OCI-LY7 (cell line): ENCODE data around the gene CCL27. TPM values are rescaled to one million over a fixed set of nuclear protein-coding genes. Genes with fewer than 3 reads are reported as not detected.

Experiments
- BruUV-seq: library from RNA; stranded (reverse); fragments of 400-500 nt; replicated peaks from 2 replicates; lab custom pipeline; 2021; lab: Mats Ljungman, UMichigan
- CTCF ChIA-PET: fragments of 300-600 bp; sonication (Branson Sonifier 250); formaldehyde crosslinking; loops from one replicate; lab custom pipeline; 2022; ENCODE audit warnings: antibody characterized with exemption; ENCODE audit not compliant: unreplicated experiment; lab: Charles Lee
- POLR2A ChIA-PET: fragments of 300-600 bp; sonication (Branson Sonifier 250); formaldehyde crosslinking; loops from one replicate; lab custom pipeline; 2022; ENCODE audit warnings: antibody characterized with exemption; lab: Charles Lee
- DNase-seq: peaks from one replicate; pipeline ENCODE4 v3.0.0-alpha.2; 2015; ENCODE audit warnings: low spot score
- H2AFZ ChIP-seq: fragments of 200-600 bp; sonication (generic), shearing (Covaris generic); 2 replicates; pipeline ENCODE4 v1.6.1; 2014; ENCODE audit warnings: mild to moderate bottlenecking, antibody characterized with exemption, low read length, moderate library complexity
- H3K27ac ChIP-seq: fragments of 200-600 bp; sonication (generic); 2 replicates; pipeline ENCODE4 v1.5.1; 2014; ENCODE audit warnings: mixed run types, low read depth, mild to moderate bottlenecking, moderate library complexity, low read length, inconsistent platforms; ENCODE audit not compliant: poor library complexity, severe bottlenecking
- H3K36me3 ChIP-seq: fragments of 200-600 bp; sonication (generic); 2 replicates; pipeline ENCODE4 v1.6.1; 2014; ENCODE audit warnings: mild to moderate bottlenecking, antibody characterized with exemption, low read length, moderate library complexity, mixed read lengths; ENCODE audit not compliant: insufficient read depth
- H3K4me1 ChIP-seq: fragments of 200-600 bp; sonication (generic); 2 replicates; pipeline ENCODE4 v1.5.1; 2014; ENCODE audit warnings: mild to moderate bottlenecking, low read length; ENCODE audit not compliant: insufficient read depth, poor library complexity, severe bottlenecking
- H3K4me2 ChIP-seq: fragments of 200-600 bp; sonication (generic); 2 replicates; pipeline ENCODE4 v1.6.1; 2014; ENCODE audit warnings: mild to moderate bottlenecking, low read length
- H3K4me3 ChIP-seq: fragments of 200-600 bp; sonication (generic); 2 replicates; pipeline ENCODE4 v1.5.1; 2014; ENCODE audit warnings: mild to moderate bottlenecking, low read depth, low read length; ENCODE audit not compliant: poor library complexity, severe bottlenecking
- H3K79me2 ChIP-seq: fragments of 200-600 bp; sonication (generic); 2 replicates; pipeline ENCODE4 v1.6.1; 2016; ENCODE audit warnings: low read depth, mild to moderate bottlenecking, low read length, moderate library complexity, mixed read lengths; ENCODE audit not compliant: insufficient read depth
- H3K9me2 ChIP-seq: fragments of 200-600 bp; sonication (generic); 2 replicates; pipeline ENCODE4 v1.6.1; 2016; ENCODE audit warnings: mild to moderate bottlenecking, low read length, mixed read lengths; ENCODE audit not compliant: insufficient read depth
- H3K9me3 ChIP-seq: fragments of 200-600 bp; sonication (generic); 2 replicates; pipeline ENCODE4 v1.6.1; 2014; ENCODE audit warnings: mild to moderate bottlenecking, mixed run types, low read length, mixed read lengths
- H4K20me1 ChIP-seq: fragments of 200-600 bp; sonication (generic); 2 replicates; pipeline ENCODE4 v1.6.1; 2014; ENCODE audit warnings: mild to moderate bottlenecking, antibody characterized with exemption, low read length, moderate library complexity, mixed read lengths; ENCODE audit not compliant: insufficient read depth
- EZH2phosphoT487 ChIP-seq: fragments of 200-600 bp; sonication (generic); IDR thresholded peaks from 2 replicates; pipeline ENCODE4 v1.6.1; 2018; ENCODE audit warnings: low read depth, borderline replicate concordance, mild to moderate bottlenecking, mixed run types, antibody characterized with exemption, low read length, moderate library complexity, mixed read lengths
- intact Hi-C: fragments of 100-400 bp; cut with micrococcal nuclease; formaldehyde crosslinking; loops from one replicate; pipeline ENCODE4 v1.10.0; 2022; ENCODE audit not compliant: unreplicated experiment
- total RNA-seq, 2 experiments: library from RNA; depleted of rRNA in 1 of 2; stranded (reverse); fragments of >200 nt in 1 of 2; shearing (Covaris generic) in 1 of 2; gene quantifications; 2 replicates each; pipeline ENCODE4 v1.2.3, GENCODE V29; 2014 to 2022
- TF ChIP-seq, protein P1 (sequence below): fragments of 200-600 bp; sonication (generic); conservative IDR thresholded peaks from 2 replicates; pipeline ENCODE4 v1.5.1; 2014; ENCODE audit warnings: mild to moderate bottlenecking, antibody characterized with exemption, low read length, moderate library complexity, mixed read lengths

CCL27 gene
- total RNA-seq, 2 experiments from 2014 or later = 0.42 TPM; not detected in 1

- no peak for TF ChIP-seq EZH2phosphoT487
- TF ChIP-seq, protein P1, sequence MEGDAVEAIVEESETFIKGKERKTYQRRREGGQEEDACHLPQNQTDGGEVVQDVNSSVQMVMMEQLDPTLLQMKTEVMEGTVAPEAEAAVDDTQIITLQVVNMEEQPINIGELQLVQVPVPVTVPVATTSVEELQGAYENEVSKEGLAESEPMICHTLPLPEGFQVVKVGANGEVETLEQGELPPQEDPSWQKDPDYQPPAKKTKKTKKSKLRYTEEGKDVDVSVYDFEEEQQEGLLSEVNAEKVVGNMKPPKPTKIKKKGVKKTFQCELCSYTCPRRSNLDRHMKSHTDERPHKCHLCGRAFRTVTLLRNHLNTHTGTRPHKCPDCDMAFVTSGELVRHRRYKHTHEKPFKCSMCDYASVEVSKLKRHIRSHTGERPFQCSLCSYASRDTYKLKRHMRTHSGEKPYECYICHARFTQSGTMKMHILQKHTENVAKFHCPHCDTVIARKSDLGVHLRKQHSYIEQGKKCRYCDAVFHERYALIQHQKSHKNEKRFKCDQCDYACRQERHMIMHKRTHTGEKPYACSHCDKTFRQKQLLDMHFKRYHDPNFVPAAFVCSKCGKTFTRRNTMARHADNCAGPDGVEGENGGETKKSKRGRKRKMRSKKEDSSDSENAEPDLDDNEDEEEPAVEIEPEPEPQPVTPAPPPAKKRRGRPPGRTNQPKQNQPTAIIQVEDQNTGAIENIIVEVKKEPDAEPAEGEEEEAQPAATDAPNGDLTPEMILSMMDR = no peak
- intact Hi-C loops = no loop called here
- no peak for DNase-seq
- Histone ChIP-seq H3K9me3 (no peaks in the 10 kb centered on the region), H3K4me1 (peaks cover 26% of the 10 kb centered on the region), H4K20me1 (no peaks in the 10 kb centered on the region), H2AFZ (no peak overlapping the region), H3K27ac (no peak overlapping the region), H3K36me3 (peaks cover 23% of the 10 kb centered on the region), H3K79me2 (peaks cover 11% of the 10 kb centered on the region; the same call in 1 of the 2 replicates), H3K4me2 (peak overlapping the region; percentile 84; the same call in 1 of the 2 replicates), H3K4me3 (no peak overlapping the region), H3K9me2 (no peaks in the 10 kb centered on the region)
- ChIA-PET POLR2A (interaction anchor here (5.2 kb wide), 1 partner anchor 12 kb away, joined by 66 read pairs; the partner anchor contains the start of gene SIGMAR1), CTCF (interaction anchor here (3.5 kb wide), 1 partner anchor 12 kb away, joined by 35 read pairs; the partner anchor contains the start of gene SIGMAR1)
- BruUV-seq = no TSS peak
Observed at GRCh38 chr9:34648673-34649072, 13.8 kb downstream of the CCL27 start.

DNA sequence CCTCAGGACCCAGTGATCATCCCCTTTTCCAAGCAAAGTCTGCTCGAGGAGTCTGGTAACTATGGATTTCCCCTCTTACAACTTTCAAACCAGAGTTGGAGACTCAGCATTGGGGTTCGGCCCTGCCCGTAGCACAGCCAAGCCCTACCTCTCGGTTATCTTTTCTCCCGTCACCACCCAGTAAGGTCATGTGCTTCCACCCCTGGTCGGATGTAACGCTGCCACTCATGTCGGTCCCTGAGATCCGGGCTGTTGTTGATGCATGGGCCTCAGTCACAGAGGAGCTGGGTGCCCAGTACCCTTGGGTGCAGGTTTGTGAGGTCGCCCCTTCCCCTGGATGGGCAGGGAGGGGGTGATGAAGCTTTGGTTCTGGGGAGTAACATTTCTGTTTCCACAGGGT is 14.8 kb downstream of the CCL27 start:
- Histone ChIP-seq H3K4me2 (peak overlapping the region; percentile 84), H3K27ac (no peak overlapping the region), H3K9me2 (no peaks in the 10 kb centered on the region), H3K79me2 (peaks cover 11% of the 10 kb centered on the region; the same call in 1 of the 2 replicates), H4K20me1 (no peaks in the 10 kb centered on the region), H3K4me3 (peak overlapping the region; percentile 80), H2AFZ (no peak overlapping the region), H3K4me1 (peaks cover 26% of the 10 kb centered on the region), H3K36me3 (peaks cover 23% of the 10 kb centered on the region), H3K9me3 (no peaks in the 10 kb centered on the region)
- CTCF ChIA-PET = interaction anchor here (1.7 to 3.5 kb wide), 2 partner anchors 11 to 14 kb away, joined by 6 to 35 read pairs; partner anchors contain the start of gene SIGMAR1
- BruUV-seq = no TSS peak
- intact Hi-C loops = no loop called here
- DNase-seq = no peak
- POLR2A ChIA-PET = interaction anchor here (0.6 to 5.2 kb wide), 3 partner anchors 11 to 675 kb away, joined by 3 to 66 read pairs (median 3); partner anchors contain the start of gene SIGMAR1
- TF ChIP-seq EZH2phosphoT487 = no peak
- TF ChIP-seq, protein P1 = no peak

DNA sequence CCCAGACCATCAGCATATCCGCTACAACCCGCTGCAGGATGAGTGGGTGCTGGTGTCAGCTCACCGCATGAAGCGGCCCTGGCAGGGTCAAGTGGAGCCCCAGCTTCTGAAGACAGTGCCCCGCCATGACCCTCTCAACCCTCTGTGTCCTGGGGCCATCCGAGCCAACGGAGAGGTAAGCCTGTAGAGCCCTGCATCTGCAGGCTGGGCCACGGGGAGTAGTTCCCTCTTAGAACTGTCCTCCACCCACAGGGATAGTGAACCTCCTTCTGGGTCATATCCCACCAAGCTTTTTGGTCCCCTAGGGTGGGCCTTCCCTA is 15.4 kb downstream of the CCL27 start:
- Histone ChIP-seq H3K9me2 (no peaks in the 10 kb centered on the region), H3K36me3 (peaks cover 23% of the 10 kb centered on the region), H3K4me1 (peaks cover 25% of the 10 kb centered on the region), H3K4me3 (peak overlapping the region; percentile 80), H3K79me2 (peaks cover 11% of the 10 kb centered on the region; the same call in 1 of the 2 replicates), H3K27ac (peak overlapping the region; percentile 65), H4K20me1 (no peaks in the 10 kb centered on the region), H3K4me2 (peak overlapping the region; percentile 84), H3K9me3 (no peaks in the 10 kb centered on the region), H2AFZ (peak overlapping the region; percentile 77; the same call in 1 of the 2 replicates)
- no TSS peak for BruUV-seq
- intact Hi-C loops = no loop called here
- CTCF ChIA-PET = interaction anchor here (0.6 to 3.5 kb wide), 5 partner anchors 10 to 40 kb away, joined by 3 to 35 read pairs (median 6); partner anchors contain the start of genes CCL27 and SIGMAR1
- POLR2A ChIA-PET = interaction anchor here (0.6 to 5.2 kb wide), 6 partner anchors 11 to 514 kb away, joined by 3 to 66 read pairs (median 4); partner anchors contain the start of gene SIGMAR1
- no peak for DNase-seq
- no peak for TF ChIP-seq EZH2phosphoT487
- TF ChIP-seq, protein P1 = peak; percentile 5; the same call in 1 of the 2 replicates
